Stimulated activated CD8-positive, alpha-beta memory T cell treated with anti-CD3 and anti-CD28 coated beads, Interleukin-15, amount 100 ng/mL, for 48 hours (primary cell): Measurements from ENCODE around the gene ARHGAP22.

Experiments
- DNase-seq, 2 donors: peaks; one replicate each; pipeline ENCODE4 v3.0.0-alpha.2; 2020; ENCODE audit warnings: low read depth in 2 of 2

Gene ARHGAP22

DNA sequence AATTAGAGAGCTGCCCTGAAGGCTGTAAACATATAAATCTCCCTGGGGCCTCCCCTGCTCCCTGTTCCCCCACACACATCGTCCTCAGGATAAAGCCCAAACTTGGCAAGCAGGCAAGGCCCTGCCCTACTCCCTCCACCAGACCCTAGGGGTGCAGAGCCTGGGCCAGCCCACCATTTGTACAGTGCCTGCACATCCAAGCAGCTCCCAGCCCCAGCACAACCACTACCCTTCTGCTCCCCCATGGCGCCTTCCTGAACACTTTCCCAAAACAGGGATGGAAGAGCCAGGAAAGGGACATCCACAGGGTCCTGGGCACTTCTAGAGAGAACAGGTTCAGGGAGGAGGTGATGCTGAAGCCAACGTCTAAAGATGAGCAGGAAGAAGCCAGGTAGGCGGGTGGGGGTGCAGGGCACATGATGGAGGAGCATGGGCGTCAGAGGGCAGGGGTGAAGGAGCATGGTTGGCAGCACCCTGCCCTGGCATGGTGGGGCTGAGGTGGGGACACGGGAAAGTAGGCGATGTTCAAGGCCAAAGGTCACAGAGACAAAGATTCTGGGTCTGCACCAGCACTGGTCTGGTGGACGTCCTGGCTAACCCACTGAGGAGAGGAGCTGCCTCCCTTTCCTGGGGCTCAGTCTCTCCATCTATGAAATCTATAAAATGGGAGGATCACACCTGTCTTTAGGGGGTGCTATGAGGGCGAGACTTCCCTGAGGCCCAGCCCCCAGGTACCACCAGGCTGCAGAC, 140.6 kb downstream of the ARHGAP22 start:
- DNase-seq: no peak

DNA sequence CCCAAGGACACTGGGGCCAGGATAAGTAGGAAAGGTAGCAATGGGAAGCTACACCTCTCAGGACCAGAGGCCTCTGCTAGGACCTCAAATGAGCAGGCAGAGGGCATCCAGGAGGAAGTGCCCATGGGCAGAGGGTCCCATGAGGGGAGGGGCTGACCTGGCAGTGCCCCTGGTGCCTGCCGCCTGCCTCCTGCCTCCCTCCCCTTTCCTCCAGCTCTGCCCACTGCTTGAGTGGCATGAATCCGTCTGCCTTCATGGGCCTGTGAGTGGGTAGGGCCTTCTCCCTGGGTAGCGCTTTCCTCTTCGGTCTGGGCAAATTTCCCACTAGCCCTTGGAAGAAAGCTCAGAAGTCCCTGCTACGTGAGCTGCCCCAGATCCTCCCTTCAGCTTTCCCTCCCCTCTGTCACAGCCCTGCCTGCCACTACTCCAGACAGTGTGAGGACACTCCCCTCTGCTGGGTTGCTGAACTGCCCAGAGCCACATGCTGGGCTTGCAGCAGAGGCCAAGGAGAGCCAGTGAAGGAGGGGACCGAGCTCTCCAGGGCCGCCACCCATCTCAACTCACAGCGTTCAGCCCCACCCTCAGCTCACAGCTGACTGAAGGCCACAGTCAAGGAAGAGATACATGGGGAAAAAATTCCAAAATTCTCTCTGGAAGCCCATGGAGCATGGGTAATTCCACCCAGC, 141.4 kb downstream of the ARHGAP22 start:
- no peak for DNase-seq

DNA sequence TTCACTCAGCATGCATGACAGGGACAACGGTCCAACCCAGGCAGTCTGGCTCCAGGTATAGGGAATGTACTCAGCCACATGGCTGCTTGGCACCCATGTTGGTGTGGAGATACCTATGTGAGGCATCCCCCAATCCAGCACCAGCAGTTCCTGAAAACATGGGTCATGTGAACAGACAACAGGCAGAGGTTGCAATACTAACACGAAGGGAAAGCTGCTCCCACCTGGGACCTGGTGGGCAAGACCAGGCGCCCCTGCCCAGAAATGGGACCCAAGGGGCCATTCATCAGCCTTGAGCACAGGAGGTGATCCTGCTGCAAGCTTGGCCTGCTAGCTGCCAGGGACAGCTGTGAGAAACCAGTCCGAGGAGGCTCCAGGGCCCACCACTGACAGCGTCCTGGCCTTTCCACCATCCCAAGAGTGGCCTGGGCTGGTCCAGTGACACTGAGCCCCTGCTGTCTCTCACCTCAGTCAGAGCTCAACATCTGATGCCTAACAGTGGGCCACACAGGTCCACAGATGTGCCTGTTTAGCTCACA, 142.3 kb downstream of the ARHGAP22 start:
- DNase-seq: no peak

DNA sequence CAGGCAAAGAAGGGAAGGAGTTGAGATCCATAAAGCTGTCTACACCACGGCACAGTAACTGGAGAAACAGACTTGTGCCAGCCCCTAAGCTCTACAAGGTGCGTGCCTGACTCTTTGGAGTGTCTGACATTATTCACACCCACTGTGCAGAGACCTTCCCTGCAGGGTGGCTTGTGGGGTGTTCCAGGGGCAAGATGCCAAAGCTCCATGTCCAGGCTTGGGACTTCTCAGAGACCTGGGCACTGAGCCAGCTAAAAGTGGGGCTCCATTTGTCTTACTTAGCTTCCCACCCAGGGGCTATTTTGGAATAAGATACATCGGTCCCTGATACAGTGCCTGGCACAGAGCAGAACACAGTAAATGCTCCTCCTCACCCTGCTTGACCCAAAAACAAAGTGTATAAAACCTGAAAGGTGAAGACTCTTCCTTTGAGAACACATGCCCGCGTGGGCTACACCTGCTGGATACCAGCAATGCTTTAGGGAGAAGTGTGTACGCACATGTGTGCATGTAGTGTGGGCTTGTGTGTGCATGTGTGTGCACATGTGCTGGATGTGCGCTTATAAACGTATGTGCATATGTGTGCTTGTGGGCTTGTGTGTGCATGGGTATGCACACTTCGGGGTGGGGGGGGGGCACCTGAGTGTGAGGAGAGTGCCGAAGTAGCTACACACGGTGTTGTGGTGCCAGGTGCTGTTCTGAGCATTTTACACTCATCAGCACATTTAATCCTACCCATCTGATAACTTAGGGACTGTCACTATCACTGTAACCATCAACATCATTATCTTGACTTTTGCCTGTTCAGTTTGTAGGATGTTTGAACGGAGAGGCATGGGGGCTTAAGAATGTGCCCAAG, 143.0 kb downstream of the ARHGAP22 start:
- no peak for DNase-seq

DNA sequence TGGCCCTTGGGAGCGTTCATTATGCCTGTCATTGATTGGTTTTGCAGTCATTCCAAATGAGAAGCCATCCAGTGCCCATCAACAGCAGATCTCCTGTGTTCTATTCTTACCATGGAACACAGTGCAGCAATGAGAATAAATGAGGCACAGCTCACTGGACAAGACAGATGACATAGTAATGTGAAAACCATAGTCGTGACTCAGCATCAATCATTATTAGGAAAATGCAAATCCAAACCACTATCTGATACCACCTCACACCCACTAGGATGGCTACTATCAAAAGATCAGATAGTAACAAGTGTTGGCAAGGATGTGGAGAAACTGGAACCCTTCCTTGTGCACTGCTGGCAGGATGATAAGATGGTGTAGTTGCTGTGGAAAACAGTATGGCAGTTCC, 144.7 kb downstream of the ARHGAP22 start:
- no peak for DNase-seq

DNA sequence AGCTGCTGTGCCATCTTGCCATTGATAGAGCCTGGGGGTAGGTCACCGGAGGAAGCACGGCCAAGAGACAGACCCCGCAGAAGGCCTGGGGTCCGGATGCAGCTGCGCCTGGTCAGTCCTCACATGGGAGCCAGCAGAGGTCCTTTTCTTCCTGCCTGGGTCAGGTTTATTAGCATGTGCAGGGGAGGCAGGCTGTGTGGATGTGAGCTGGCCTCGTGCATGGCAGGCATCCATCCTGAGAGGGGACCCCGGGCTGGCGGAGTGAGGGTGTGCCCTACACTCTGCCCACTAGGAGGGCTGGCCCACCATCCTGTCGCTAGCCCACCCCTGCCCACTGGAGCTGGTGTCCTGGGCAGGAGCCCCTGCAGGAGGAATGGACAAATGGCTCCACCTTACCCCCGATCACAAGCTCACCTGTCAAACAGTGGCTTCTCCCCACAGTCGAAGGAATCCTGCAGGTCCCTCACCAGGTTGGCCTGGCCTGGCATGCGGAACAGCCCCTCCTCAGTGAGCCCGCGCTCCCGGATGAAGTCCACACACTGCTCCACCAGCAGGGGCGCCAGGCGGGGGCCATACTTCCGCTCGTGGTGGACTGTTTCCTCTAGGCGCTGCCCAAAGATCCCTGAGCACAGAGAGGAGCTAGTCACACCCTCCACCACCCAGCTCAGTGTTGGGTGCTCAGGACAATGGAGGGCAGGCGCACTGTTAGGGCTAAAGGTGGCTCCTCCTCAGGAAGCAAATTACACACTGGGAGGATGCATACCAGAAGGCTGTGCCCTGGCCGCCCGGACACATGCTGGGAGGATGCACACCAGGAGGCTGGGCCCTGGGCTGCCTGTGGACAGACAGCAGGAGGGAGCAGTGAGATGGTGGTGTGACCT, 145.4 kb downstream of the ARHGAP22 start:
- DNase-seq: no peak

DNA sequence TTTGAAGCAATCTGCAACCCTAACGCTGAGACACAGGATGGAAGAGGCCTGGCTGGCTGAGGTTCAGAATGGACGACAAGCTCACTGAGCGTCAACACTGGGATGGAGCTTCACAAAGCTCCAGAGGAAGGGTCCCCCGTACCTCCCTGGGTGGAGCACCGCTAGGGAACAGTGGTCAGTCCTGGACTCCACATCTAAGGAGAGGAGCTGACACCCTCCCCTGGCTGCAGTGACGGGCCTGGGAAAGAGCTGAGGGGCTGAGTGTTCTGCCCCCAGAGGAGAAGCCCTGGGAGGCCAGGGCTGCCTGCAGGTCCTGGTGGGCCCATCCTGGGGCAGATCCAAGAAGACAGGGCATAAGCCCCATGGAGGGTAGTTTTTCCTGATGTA, 146.2 kb downstream of the ARHGAP22 start:
- no peak for DNase-seq

DNA sequence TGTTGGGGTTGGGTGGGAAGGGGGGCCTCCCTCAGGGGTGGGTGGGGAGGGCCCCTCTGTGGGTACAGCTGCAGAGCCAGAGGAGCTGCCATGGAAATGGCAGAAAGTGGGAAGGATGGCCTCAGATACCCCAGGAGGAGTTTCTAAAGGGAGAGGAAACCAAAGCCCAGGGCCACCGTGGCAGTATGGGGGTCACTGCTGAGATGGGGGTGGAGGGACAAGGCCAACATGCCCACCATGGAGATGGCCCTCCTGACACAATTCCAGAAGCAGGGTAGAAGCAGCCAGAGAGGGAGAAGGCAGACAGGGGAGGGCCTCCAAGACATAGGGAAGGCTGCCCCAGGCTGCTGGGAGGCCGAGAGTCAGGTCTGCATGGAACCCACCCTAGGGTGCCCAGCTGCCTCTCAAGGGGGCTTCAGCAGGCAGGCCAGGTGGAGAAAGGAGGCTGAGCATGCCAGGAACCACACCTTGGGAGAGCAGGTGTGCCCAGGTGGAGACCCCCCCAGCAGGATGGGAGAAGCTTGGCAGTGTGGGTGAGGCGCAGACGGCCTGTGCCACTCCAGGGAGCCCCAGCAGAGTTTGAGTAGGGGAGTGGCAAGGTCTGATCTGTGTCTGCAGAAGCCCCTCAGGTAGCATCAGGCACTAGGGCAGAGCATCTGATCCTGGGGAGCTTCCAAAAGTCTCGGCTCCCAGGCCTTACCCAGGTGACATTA, 146.8 kb downstream of the ARHGAP22 start:
- DNase-seq: no peak

DNA sequence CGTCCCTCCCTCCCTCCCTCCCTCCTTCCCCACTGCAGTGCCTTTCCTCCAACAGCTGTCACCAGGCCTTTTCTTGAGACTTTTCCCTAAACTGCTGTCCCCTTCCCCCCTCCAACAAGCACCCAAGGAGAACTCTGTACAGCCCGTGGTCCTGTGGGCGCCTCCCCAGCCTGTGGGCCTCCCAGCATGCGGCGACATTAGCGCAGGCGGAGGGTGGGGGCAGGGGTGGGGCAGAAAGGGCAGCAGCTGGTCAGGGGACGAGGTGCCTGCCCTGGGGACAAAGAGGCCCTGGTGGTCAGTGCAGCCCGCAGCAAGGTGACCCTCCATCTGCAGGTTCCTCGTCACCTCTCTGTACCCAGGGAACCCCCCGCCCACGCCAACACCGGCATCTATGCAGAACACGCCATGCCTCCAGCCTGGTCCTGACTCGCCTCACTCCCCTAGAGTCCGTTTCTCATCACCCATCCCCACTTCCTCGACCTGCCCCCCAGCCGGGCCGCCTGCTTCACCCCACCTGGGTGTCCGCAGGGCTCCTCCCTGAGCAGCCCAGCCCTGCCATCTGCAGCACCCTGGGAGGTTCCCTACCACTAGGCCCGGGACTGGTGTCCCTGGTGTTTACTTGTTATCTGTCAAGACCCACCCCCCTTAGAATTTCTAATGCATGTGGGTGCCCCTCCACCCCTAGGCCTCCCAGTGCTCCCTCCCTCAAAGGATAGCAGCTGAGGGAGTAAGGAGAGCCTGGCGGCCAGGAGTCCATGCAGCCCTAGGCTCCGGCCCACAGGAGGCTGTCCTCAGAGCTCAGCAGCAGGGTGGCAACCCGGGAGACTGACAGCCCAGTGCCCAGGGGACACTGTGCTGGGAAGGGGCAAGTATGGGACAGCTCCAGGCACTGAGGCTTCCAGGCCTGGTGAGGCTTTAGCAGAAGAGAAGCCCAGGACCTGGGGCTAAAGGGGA, 147.8 kb downstream of the ARHGAP22 start:
- no peak for DNase-seq

DNA sequence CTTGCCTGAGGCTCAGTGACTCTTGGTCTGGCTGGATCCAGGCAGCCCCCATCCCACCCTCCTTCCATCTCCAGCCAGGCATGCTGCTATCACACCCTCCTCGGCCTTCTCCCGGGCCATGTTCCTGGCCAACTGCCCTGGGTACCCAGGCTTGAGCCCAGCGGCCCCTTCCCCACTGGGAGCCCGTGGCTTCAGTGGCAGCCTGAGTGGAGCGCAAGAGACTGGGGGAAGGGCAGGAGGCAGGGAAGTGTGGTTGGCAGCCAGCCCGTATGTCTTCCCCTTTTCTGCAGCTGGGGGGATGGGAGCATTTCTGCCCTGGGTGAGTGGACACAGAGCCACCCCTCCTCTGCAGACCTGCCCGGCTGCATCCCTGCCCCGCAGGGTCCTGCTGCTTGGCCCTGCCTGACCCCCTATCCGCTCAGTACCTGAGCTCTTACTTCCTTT, 148.5 kb downstream of the ARHGAP22 start:
- DNase-seq: no peak

DNA sequence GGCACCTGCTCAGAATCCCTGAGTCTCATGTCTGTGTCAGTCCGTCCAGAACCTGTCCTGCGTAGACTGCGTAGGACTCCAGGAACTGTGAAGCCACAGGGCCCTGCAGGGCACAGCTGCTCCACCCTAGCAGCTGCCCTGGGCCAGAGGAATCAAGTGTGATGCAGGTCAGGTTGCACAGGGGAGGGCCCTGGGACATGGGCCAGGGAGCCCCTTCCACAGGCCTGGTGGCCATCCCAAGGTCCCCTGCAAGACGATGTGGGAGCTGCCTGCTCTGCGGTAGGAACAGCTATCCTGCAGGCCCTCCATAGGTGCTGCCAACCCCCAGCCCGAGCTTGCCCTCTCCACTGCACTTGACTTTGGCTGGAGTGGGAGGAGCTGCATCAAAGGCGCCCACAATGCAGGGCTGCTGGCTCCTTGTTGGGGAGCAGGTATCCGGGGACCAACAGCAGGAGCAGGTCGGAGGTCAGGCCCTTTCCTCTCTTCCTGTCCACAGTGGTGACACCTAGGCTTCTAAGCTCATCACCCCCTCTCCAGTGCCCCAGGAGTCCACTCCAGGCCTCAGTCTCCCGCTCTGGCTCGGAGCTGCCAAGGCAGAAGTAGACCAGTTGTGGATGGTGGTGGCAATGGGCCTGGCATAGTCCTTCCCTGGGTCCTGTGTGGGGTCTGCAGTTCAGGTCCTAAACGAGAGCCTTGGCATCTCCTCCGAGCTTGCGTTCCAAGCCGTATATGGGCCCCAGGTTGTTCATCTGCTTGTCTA, 149.3 kb downstream of the ARHGAP22 start:
- DNase-seq: no peak

DNA sequence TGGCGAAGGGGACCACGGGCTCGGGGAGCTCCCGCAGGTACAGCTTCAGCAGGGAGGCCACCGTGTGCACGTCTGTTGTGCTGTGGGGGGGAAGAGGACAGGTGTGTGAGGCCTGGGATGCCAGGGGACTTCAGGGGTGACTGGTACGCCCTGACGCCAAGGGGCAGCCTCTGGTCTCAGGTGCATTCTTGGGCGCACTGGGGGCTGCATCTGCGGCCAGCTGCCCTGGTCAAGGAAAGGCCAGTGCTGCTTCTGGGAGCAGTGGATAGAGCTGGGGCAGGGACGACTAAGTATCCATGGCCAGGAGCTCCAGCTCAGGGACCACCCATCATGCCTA, 149.8 kb downstream of the ARHGAP22 start:
- DNase-seq: no peak

DNA sequence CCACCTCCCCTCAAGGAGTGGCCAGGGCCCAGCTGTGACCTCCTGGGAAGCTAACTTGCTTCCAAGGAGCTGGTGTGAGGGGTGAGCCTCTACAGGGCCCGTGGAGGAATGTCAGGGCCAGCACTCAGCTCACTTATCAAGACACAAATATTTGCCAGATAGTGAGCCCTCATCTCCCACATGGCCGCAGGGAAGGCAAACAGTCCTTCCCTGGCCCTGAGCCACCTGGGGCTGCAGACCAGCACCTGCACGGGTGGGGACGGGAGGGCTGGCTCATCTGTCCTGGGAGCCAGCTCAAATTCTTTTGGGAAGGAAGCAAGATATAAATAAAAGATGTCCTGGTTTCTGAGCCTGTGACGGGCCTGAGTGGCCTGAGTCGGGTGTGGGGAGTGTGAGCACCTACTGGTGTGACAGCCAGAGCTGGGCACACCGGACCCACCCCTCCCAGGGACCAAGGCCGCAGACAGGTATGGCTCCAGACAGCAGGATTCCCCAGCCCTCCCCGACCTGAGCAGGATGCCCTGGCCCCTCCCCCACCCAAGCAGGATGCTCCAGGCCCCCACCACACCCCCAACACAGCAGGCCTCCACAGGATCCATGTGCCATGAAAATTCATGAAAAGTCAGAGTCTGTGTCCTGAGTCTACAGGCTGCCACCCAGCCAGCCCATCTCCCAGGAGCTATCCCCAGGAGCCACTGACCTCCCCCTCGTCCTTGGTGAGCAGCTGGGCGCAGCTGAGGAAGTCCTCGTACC, 150.4 kb downstream of the ARHGAP22 start:
- DNase-seq: no peak

DNA sequence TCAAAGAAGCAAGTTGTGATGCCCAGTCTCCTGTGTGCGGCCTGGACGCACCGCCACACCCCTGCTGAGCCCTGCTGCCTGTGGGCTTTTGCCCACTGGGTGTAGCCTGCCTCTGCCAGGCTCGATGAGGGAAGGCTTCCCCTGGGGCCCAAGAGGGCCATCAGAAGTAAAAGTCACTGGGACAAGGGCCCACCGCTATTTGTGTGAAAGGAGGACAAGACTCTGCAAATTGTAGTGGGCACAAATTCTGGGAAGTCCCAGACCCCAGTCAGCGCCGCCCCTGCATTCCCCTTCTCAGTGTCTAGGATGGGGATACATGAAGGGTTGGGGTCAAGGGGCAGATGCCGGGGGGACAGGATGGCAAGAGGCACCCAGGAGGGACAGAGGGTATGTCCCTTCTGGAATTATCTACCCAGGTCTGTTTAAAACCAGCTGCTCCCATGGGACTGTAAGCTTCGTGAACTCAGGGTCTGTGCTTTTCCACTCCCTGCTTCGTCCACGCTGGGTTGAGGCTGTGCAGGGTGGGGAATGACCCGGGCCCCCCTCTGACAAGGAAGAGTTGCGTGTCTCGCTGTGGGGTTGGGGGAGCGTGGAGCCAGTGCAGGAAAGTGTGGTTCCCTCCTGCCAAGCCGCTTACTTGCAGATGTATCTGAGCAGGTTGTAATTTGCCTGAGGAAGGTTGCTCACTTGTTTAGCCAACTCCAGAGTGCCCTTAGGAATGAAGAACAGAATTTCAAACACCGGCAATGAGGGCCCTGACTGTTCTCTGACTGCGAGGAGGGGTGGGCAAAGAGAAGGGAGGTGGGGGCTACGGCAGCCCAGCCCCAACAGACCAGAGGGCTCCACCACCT, 151.2 kb downstream of the ARHGAP22 start:
- DNase-seq: no peak

DNA sequence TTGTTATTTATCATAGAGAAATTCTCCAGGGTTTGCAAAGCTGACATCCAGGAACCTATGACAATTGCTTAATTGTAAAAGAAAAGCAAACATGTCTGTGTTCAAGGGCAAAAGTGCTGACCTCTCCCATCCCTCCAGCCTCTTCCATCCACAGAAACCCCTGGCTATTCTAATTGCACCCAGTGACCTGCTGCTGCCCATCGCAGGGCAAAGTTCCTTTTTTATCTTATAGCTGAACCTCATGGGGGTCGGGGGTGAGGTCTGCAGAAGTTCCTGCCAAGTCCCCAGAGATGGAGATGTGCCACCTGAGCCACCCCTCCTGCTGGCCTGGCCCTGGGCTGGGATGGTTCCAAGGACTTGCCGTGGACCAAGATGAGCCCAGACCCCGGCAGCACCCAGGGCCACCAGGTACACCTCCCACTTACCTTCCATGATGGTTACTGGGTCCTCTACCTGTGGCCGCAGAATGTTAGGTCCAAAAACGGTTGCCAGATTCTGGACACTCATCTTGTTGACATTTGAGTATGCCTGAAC, 151.9 kb downstream of the ARHGAP22 start:
- DNase-seq: no peak

DNA sequence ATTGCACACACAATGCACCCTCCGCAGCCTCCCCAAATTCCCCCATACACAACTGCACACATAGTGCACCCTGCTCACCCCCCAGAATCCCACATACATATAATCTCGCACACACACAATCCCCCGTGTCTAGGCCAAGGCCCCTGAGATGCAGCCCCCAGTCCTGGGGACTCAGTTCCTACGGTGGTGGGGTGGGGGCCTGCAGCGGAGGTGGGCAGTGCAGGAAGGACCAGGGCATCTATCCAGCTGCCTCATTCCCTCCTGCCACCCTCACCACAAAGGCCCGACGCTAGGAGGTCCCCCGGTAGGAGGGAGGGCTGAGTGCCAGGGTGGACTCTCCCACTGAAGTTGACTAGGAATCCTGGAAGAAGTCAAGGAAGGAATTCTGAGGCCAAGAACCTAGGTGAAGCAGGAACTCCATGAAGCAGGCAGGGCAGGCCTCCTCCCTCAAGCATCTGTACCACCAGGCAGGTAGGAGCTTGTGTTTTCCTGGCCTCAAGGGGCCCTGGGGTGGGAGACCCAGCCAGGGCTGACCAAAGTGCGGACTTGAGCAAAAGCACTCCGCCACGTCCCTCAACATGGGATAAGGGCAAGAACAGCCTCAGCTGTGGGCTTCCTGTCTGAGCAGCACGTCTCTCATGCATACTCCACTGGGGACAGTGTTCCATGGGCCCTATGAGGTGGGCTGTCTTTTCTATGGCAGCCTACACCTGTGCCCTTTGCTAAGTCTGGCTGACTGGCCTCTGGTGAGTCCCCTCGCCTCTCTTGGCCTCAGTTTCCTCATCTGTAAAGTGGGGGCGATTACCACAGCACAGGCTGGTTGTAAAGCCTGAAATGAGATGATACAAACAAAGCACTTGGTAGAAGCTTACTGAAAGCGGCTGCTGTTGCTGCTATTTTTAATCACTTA, 152.6 kb downstream of the ARHGAP22 start:
- DNase-seq: no peak
